Mesenchymal stem cell (in vitro differentiated cells and primary cell): ENCODE results near the gene TENM3.

Source experiments
- DNase-seq: peaks from one replicate; pipeline ENCODE4 v3.0.0-alpha.2; 2013
- H2AFZ ChIP-seq: one replicate; pipeline ENCODE4 v1.6.1; 2013; ENCODE audit warnings: low read depth, mild to moderate bottlenecking, control low read depth, inconsistent platforms, low read length, moderate library complexity
- H2AK5ac ChIP-seq: 2 replicates; pipeline ENCODE4 v1.6.1; 2013; ENCODE audit warnings: low read length, moderate library complexity, mild to moderate bottlenecking, inconsistent platforms; ENCODE audit not compliant: severe bottlenecking
- H2BK120ac ChIP-seq: one replicate; pipeline ENCODE4 v1.6.1; 2013; ENCODE audit warnings: low read depth, mild to moderate bottlenecking, inconsistent platforms, low read length, moderate library complexity
- H2BK12ac ChIP-seq, 2 experiments: one replicate each; pipeline ENCODE4 v1.6.1; 2013; ENCODE audit warnings: inconsistent platforms in 2 of 2, low read length in 2 of 2, mild to moderate bottlenecking in 2 of 2, moderate library complexity in 2 of 2, control low read depth in 1 of 2
- H2BK15ac ChIP-seq: one replicate; pipeline ENCODE4 v1.6.1; 2013; ENCODE audit warnings: mild to moderate bottlenecking, low read depth, inconsistent platforms; ENCODE audit not compliant: poor library complexity, severe bottlenecking
- H2BK5ac ChIP-seq: 2 replicates; pipeline ENCODE4 v1.6.1; 2013; ENCODE audit warnings: low read depth, mild to moderate bottlenecking, low read length, control low read depth, inconsistent platforms; ENCODE audit not compliant: poor library complexity, severe bottlenecking
- H3K14ac ChIP-seq, 2 experiments: one replicate each; pipeline ENCODE4 v1.6.1; 2013; ENCODE audit warnings: inconsistent platforms in 2 of 2, low read length in 2 of 2, control low read depth in 1 of 2, mild to moderate bottlenecking in 1 of 2, moderate library complexity in 1 of 2
- H3K18ac ChIP-seq, 2 experiments: one replicate each; pipeline ENCODE4 v1.6.1; 2013; ENCODE audit warnings: inconsistent platforms in 2 of 2, low read length in 2 of 2, control low read depth in 1 of 2, low read depth in 1 of 2, mild to moderate bottlenecking in 1 of 2
- H3K23ac ChIP-seq, 2 experiments: one replicate each; pipeline ENCODE4 v1.6.1; 2013; ENCODE audit warnings: inconsistent platforms in 2 of 2, low read length in 2 of 2, mild to moderate bottlenecking in 2 of 2, moderate library complexity in 2 of 2, control low read depth in 1 of 2
- H3K27ac ChIP-seq: 2 replicates; pipeline ENCODE4 v1.5.1; 2013; ENCODE audit warnings: mild to moderate bottlenecking, moderate library complexity, low read length, control low read depth, inconsistent platforms; ENCODE audit not compliant: poor library complexity, severe bottlenecking
- H3K27me3 ChIP-seq, 2 experiments: 2 replicates each; pipeline versions ENCODE4 v1.6.1 to v1.7.0; 2013; ENCODE audit warnings: low read length in 2 of 2, mild to moderate bottlenecking in 2 of 2, moderate library complexity in 2 of 2, control low read depth in 1 of 2, inconsistent platforms in 1 of 2; ENCODE audit not compliant: control insufficient read depth in 1 of 2, insufficient read depth in 1 of 2
- H3K36me3 ChIP-seq, 2 experiments: 2 replicates each; pipeline versions ENCODE4 v1.6.1 to v1.7.0; 2013; ENCODE audit warnings: low read length in 2 of 2, control low read depth in 1 of 2, inconsistent platforms in 1 of 2, low read depth in 1 of 2, mild to moderate bottlenecking in 1 of 2; ENCODE audit not compliant: insufficient read depth in 2 of 2, control insufficient read depth in 1 of 2
- H3K4ac ChIP-seq, 2 experiments: one replicate each; pipeline ENCODE4 v1.6.1; 2013; ENCODE audit warnings: inconsistent platforms in 2 of 2, low read length in 2 of 2, mild to moderate bottlenecking in 2 of 2, moderate library complexity in 2 of 2, control low read depth in 1 of 2, low read depth in 1 of 2
- H3K4me1 ChIP-seq: 2 replicates; pipeline ENCODE4 v1.6.1; 2013; ENCODE audit warnings: low read depth, low read length, control low read depth; ENCODE audit not compliant: control insufficient read depth, insufficient read depth
- H3K4me2 ChIP-seq: 2 replicates; pipeline ENCODE4 v1.6.1; 2013; ENCODE audit warnings: low read length, mild to moderate bottlenecking, inconsistent platforms; ENCODE audit not compliant: poor library complexity, severe bottlenecking
- H3K4me3 ChIP-seq, 2 experiments: 2 replicates each; pipeline versions ENCODE4 v1.5.1 to v1.7.0; 2013; ENCODE audit warnings: low read length in 2 of 2, mild to moderate bottlenecking in 2 of 2, control low read depth in 1 of 2, low read depth in 1 of 2; ENCODE audit not compliant: insufficient read depth in 1 of 2
- H3K79me1 ChIP-seq: replicated peaks from 2 replicates; pipeline ENCODE4 v1.6.1; 2013; ENCODE audit warnings: mild to moderate bottlenecking, control low read depth, low read length, inconsistent platforms; ENCODE audit not compliant: poor library complexity, severe bottlenecking
- H3K9ac ChIP-seq: 2 replicates; pipeline ENCODE4 v1.7.0; 2013; ENCODE audit warnings: mild to moderate bottlenecking, low read length, moderate library complexity
- H3K9me3 ChIP-seq: 2 replicates; pipeline ENCODE4 v1.7.0; 2013; ENCODE audit warnings: mild to moderate bottlenecking, low read length; ENCODE audit not compliant: control insufficient read depth
- H4K8ac ChIP-seq: one replicate; pipeline ENCODE4 v1.6.1; 2013; ENCODE audit warnings: inconsistent platforms, mild to moderate bottlenecking, low read length, moderate library complexity
- H4K91ac ChIP-seq: one replicate; pipeline ENCODE4 v1.6.1; 2013; ENCODE audit warnings: mild to moderate bottlenecking, low read length, inconsistent platforms
- WGBS: methylation state at CpG from one replicate; pipeline ENCODE4 v1.1.7; 2013; ENCODE audit warnings: mixed read lengths; 5-methylcytosine and 5-hydroxymethylcytosine counted together

Gene TENM3

DNA sequence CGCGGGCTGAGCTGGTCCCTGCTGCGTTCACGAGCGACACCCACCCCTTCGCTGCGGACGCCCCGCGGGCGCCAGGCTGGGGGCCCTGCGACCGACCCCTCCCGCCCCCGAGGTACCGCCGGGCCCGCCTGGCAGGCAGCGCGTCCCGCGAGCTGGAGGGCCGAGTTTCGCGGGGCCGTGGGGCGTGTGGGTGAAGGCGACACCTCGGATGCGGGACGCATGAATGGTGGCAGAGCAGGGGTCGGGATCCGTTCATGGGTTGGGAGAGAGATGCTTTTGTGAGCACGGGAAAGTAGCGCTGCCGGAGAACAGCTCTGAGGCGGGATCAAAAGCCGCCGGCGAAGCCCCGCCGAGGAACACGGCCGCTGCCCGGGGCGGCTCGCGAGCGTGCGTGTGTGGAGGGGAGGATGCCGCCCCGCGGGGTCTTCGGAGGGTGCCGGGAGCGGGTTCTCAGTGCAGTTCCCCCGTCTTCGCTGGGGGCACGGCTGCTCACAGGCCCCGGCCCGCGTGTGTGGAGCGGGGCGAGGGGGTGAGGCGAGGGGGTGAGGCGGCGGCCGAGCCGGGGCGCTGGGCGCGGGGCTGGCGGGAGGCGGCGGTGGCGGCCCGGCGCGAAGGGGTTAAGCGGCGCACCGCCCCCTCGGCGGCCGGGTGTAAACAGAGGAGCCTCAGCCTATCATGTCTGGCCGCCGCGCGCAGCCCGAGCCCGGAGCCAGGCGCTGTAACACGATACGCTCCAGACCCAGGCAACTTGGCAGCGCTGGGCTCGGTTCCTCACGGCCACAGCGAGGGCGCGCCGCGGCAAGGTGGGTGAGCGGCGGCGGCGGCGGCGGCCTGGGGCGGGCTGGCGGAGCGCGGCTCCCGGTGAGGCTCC lies 205.3 kb downstream of the TENM3 start:
- peak; percentile 87 for DNase-seq
- Histone ChIP-seq H3K27me3 (no peaks in the 10 kb centered on the region), H3K23ac (peak overlapping the region in 1 of 2 experiments; percentile 80), H2AK5ac (no peak overlapping the region), H3K4me1 (peaks cover 5% of the 10 kb centered on the region), H3K18ac (peak overlapping the region; percentile 21 to 84), H3K4ac (peak overlapping the region in 1 of 2 experiments; percentile 61), H2BK120ac (no peak overlapping the region), H4K91ac (peak overlapping the region; percentile 15), H3K36me3 (peaks cover 0 to 1% of the 10 kb centered on the region in 2 experiments), H2BK5ac (peak overlapping the region; percentile 66), H3K9ac (peak overlapping the region; percentile 79), H3K79me1 (peaks cover 7% of the 10 kb centered on the region), H4K8ac (peak overlapping the region; percentile 54), H2BK15ac (peak overlapping the region; percentile 67), H2BK12ac (peak overlapping the region in 1 of 2 experiments; percentile 54), H3K9me3 (no peaks in the 10 kb centered on the region), H3K14ac (peak overlapping the region in 1 of 2 experiments; percentile 41), H3K4me2 (peak overlapping the region; percentile 99), H3K4me3 (peak overlapping the region; percentile 87 to 95), H2AFZ (peak overlapping the region; percentile 91), H3K27ac (no peak overlapping the region)
- under 1% methylated on average over 70 of the region's 113 CpGs for WGBS

DNA sequence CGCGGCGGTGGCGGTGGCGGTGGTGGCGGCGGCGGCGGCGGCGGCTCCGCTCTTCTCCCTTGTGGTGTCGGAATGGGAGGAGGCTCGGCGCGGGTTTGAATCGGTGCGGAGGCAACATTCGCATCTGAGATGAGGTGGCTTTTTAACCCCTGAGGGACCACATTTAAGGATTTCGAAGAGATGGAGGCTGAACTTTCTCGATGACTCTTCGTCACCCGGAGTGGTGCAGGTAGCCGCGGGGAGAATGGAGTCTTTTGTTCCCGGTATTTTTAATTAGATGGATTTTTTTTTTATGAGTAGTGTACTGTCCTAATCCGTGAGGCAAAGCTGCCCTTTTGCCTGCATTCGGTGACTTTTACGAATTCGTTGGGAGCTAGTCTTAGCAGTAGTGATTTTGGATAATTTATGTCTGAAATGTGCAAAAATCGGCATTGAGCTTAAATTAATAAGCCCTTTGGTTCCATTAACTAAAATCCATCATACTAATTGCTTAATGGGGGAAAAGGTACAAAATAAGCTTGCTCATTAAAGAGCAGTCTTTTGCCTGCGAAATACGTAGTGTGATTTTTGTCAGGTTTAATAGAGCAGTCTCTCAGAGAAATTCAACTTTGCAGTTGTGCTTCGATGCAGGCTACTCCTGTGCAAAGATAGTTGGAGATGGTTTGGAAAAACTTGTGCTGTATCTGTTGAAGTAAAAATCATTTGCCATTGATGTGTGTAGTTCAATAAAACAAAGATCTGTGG lies 206.2 kb downstream of the TENM3 start:
- no peak overlapping the region for H2BK12ac ChIP-seq

DNA sequence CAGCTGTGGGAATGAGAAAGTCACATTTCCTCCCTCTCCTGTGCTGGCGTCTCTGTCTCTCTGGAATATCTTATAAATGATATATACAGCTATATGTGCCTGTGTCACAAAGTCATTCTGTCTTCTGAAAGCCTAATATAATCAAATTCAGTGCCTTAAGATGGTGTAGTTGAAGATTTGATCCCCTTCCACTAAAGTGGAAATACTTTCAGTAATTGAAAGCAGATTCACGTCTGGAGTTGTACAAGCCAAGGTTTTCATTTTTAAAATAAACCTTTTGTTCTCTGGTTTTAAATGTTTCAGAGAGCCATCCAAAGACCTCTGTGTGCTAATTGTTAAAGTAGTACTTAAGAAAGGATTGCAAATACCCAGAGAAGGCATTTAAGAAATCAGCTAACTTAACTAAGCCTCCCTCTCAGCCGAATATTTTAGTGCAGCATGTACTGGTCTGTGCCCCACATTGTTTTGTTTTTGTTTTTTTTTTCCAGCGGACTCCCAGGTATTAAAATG lies 206.8 kb downstream of the TENM3 start:
- Histone ChIP-seq H4K8ac (no peak overlapping the region), H3K4me2 (peak overlapping the region; percentile 63), H3K27ac (no peak overlapping the region), H3K4me3 (peak overlapping the region in 1 of 2 experiments; percentile 87), H3K4ac (no peak overlapping the region), H3K18ac (no peak overlapping the region), H3K9ac (peak overlapping the region; percentile 79), H3K14ac (no peak overlapping the region), H2AFZ (no peak overlapping the region), H4K91ac (no peak overlapping the region), H3K36me3 (no peaks in the 10 kb centered on the region), H3K23ac (no peak overlapping the region), H2AK5ac (no peak overlapping the region), H2BK120ac (no peak overlapping the region), H2BK15ac (no peak overlapping the region), H2BK12ac (no peak overlapping the region), H3K27me3 (no peaks in the 10 kb centered on the region), H3K9me3 (no peaks in the 10 kb centered on the region), H2BK5ac (no peak overlapping the region), H3K4me1 (peaks cover 5% of the 10 kb centered on the region), H3K79me1 (peaks cover 7% of the 10 kb centered on the region)
- DNase-seq: peak; percentile 5
- WGBS: 21% methylated on average over 2 of the region's 4 CpGs

More for the DNA sequence above, 206.2 kb downstream of the TENM3 start:
- H3K27ac ChIP-seq: no peak overlapping the region
- H3K18ac ChIP-seq: peak overlapping the region in 1 of 2 experiments; percentile 52
- WGBS: under 1% methylated on average over 33 of the region's 34 CpGs
- peak; percentile 8 for DNase-seq
- no peaks in the 10 kb centered on the region for H3K27me3 ChIP-seq
- peak overlapping the region; percentile 67 for H2BK15ac ChIP-seq
- H3K9ac ChIP-seq: peak overlapping the region; percentile 79
- H3K4me1 ChIP-seq: peaks cover 5% of the 10 kb centered on the region
- peak overlapping the region; percentile 63 for H3K4me2 ChIP-seq
- H4K8ac ChIP-seq: no peak overlapping the region
- peak overlapping the region in 1 of 2 experiments; percentile 32 for H3K14ac ChIP-seq
- H2AFZ ChIP-seq: peak overlapping the region; percentile 71
- no peak overlapping the region for H4K91ac ChIP-seq
- H2AK5ac ChIP-seq: no peak overlapping the region
- H2BK5ac ChIP-seq: no peak overlapping the region
- no peak overlapping the region for H3K4ac ChIP-seq
- H2BK120ac ChIP-seq: no peak overlapping the region
- H3K4me3 ChIP-seq: peak overlapping the region; percentile 87 to 95
- H3K36me3 ChIP-seq: no peaks in the 10 kb centered on the region
- H3K9me3 ChIP-seq: no peaks in the 10 kb centered on the region
- no peak overlapping the region for H3K23ac ChIP-seq
- peaks cover 7% of the 10 kb centered on the region for H3K79me1 ChIP-seq

GRCh38 chr4:182451441-182451840 lies 208.2 kb downstream of the TENM3 start:
- no peak overlapping the region for H3K4me3 ChIP-seq
- no peak overlapping the region for H4K91ac ChIP-seq
- no peak for DNase-seq
- WGBS: 80% methylated on average over 4 of the region's 4 CpGs
- no peak overlapping the region for H3K14ac ChIP-seq
- H2AK5ac ChIP-seq: no peak overlapping the region
- H4K8ac ChIP-seq: no peak overlapping the region
- no peak overlapping the region for H2BK15ac ChIP-seq
- peaks cover 5% of the 10 kb centered on the region for H3K4me1 ChIP-seq
- H3K23ac ChIP-seq: no peak overlapping the region
- no peak overlapping the region for H2AFZ ChIP-seq
- no peaks in the 10 kb centered on the region for H3K27me3 ChIP-seq
- H3K9ac ChIP-seq: no peak overlapping the region
- no peak overlapping the region for H2BK12ac ChIP-seq
- H3K79me1 ChIP-seq: peaks cover 11% of the 10 kb centered on the region
- H2BK120ac ChIP-seq: no peak overlapping the region
- no peak overlapping the region for H3K4me2 ChIP-seq
- H3K18ac ChIP-seq: no peak overlapping the region
- no peak overlapping the region for H2BK5ac ChIP-seq
- no peak overlapping the region for H3K27ac ChIP-seq
- no peak overlapping the region for H3K4ac ChIP-seq
- H3K9me3 ChIP-seq: no peaks in the 10 kb centered on the region
- no peaks in the 10 kb centered on the region for H3K36me3 ChIP-seq
